KMS-11 (cell line): Measurements from ENCODE around the gene ITGA1.

Experiments used
- H2AFZ ChIP-seq: fragments of 200-600 bp; sonication (generic); 2 replicates; pipeline ENCODE4 v1.6.1; 2016; ENCODE audit warnings: antibody characterized with exemption, mixed run types, low read depth
- H3K27ac ChIP-seq: fragments of 200-600 bp; sonication (generic); 2 replicates; pipeline ENCODE4 v1.6.1; 2016; ENCODE audit warnings: mild to moderate bottlenecking, mixed run types
- H3K27me3 ChIP-seq: fragments of 200-600 bp; sonication (generic); 2 replicates; pipeline ENCODE4 v1.6.1; 2017; ENCODE audit warnings: mild to moderate bottlenecking, low read depth, mixed run types, moderate library complexity; ENCODE audit not compliant: insufficient read depth
- H3K36me3 ChIP-seq: fragments of 200-600 bp; sonication (generic); 2 replicates; pipeline ENCODE4 v1.6.1; 2017; ENCODE audit warnings: mild to moderate bottlenecking, mixed run types; ENCODE audit not compliant: insufficient read depth
- H3K4me1 ChIP-seq: fragments of 200-600 bp; sonication (generic); 2 replicates; pipeline ENCODE4 v1.6.1; 2016; ENCODE audit warnings: mild to moderate bottlenecking, low read depth, mixed run types; ENCODE audit not compliant: poor library complexity, severe bottlenecking
- H3K4me2 ChIP-seq: fragments of 200-600 bp; sonication (generic); 2 replicates; pipeline ENCODE4 v1.7.0; 2016; ENCODE audit warnings: mild to moderate bottlenecking, mixed run types
- H3K4me3 ChIP-seq: fragments of 200-600 bp; sonication (generic); IDR thresholded peaks from 2 replicates; pipeline ENCODE4 v1.6.1; 2017; ENCODE audit warnings: low read depth, low read length, mixed read lengths; ENCODE audit not compliant: insufficient read depth
- H3K79me2 ChIP-seq: fragments of 200-600 bp; sonication (generic); 2 replicates; pipeline ENCODE4 v1.6.1; 2016; ENCODE audit warnings: low read depth, mixed run types; ENCODE audit not compliant: insufficient read depth
- H3K9ac ChIP-seq: fragments of 200-600 bp; sonication (generic); 2 replicates; pipeline ENCODE4 v1.6.1; 2016; ENCODE audit warnings: mild to moderate bottlenecking, mixed run types
- H4K20me1 ChIP-seq: fragments of 200-600 bp; sonication (generic); 2 replicates; pipeline ENCODE4 v1.6.1; 2016; ENCODE audit warnings: mild to moderate bottlenecking, mixed run types; ENCODE audit not compliant: insufficient read depth
- TF ChIP-seq, protein P1 (sequence below): fragments of 200-600 bp; sonication (generic); conservative IDR thresholded peaks from 2 replicates; pipeline ENCODE4 v1.6.1; 2017; ENCODE audit warnings: low read depth, mild to moderate bottlenecking, antibody characterized with exemption, low read length, moderate library complexity, mixed read lengths

The ITGA1 gene

DNA sequence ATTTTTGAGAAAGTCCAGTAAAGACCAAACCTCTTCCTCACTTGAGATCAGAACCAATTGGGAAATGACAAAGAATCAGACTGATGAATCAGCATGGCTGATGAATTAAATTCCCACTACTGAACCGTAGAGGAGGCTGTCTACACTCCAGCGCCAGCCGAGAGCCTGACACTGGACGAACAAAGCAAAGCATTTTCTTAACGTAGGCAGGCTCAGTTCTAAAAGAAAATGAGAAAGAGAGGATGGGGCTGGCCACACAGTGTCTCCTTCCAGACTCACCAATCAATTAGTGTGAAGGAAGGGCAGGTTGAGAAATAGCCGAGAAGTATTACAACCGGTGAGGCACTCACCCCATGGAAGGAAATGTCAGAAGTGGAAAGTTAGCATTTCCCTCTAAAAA is 49.4 kb downstream of the ITGA1 start:
- Histone ChIP-seq H3K27ac (no peak overlapping the region), H3K4me2 (no peak overlapping the region), H3K79me2 (no peaks in the 10 kb centered on the region), H3K4me1 (no peaks in the 10 kb centered on the region), H2AFZ (no peak overlapping the region), H3K36me3 (no peaks in the 10 kb centered on the region), H3K27me3 (no peaks in the 10 kb centered on the region), H3K9ac (no peak overlapping the region), H3K4me3 (no peak overlapping the region), H4K20me1 (no peaks in the 10 kb centered on the region)
- TF ChIP-seq, protein P1, sequence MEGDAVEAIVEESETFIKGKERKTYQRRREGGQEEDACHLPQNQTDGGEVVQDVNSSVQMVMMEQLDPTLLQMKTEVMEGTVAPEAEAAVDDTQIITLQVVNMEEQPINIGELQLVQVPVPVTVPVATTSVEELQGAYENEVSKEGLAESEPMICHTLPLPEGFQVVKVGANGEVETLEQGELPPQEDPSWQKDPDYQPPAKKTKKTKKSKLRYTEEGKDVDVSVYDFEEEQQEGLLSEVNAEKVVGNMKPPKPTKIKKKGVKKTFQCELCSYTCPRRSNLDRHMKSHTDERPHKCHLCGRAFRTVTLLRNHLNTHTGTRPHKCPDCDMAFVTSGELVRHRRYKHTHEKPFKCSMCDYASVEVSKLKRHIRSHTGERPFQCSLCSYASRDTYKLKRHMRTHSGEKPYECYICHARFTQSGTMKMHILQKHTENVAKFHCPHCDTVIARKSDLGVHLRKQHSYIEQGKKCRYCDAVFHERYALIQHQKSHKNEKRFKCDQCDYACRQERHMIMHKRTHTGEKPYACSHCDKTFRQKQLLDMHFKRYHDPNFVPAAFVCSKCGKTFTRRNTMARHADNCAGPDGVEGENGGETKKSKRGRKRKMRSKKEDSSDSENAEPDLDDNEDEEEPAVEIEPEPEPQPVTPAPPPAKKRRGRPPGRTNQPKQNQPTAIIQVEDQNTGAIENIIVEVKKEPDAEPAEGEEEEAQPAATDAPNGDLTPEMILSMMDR = no peak

DNA sequence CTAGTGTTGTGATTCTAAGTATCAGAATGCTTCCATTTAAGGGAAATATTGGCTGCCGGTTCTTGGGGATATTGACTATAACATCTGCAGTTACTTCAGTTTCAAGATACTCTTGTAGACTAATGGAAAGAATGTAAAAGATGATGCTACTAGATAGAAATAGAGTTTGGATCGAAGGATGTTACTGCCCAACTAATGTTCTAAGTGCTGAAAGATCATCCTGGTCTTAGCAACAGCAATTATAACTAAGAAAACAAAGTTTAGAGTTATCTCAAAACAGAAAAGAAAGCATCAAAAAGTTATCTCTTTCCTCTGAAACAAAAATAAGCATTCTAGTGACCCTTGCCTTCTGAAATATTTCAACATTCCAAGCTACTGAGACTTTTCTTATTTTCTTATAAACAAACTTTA is 49.9 kb downstream of the ITGA1 start:
- Histone ChIP-seq H3K27ac (no peak overlapping the region), H2AFZ (no peak overlapping the region), H3K4me2 (no peak overlapping the region), H3K4me1 (no peaks in the 10 kb centered on the region), H3K4me3 (no peak overlapping the region), H3K9ac (no peak overlapping the region), H4K20me1 (no peaks in the 10 kb centered on the region), H3K36me3 (no peaks in the 10 kb centered on the region), H3K27me3 (no peaks in the 10 kb centered on the region), H3K79me2 (no peaks in the 10 kb centered on the region)
- TF ChIP-seq, protein P1 = no peak

DNA sequence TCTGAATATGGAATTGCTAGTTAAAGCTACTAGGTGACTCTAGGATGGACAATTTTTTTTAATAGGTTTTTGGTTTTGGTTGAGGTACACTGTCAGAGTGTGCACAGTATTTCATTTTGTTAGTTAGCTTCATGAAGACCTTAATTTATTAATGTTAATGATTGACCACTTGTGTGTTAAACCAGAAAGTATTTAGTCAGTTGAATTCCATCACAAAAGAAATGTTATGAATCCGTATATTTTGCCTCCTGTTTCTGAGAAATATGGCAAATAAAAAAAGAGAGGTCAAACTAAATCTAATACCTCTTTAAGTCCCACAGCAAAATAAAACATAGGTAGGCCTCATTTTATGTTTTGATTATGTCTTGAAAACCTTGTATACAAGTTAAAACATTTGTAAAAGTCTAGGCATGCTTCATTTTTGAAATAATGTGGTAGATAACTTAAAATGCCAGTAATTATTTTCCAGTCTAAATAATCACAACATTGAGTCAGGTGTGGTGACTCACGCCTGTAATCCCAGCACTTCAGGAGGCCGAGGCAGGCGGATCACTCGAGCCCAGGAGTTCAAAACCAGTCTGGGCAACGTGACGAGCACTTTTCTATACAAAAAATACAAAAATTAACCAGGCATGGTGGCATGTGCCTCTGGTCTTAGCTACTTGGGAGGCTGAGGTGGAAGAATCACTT is 50.8 kb downstream of the ITGA1 start:
- Histone ChIP-seq H3K27me3 (no peaks in the 10 kb centered on the region), H4K20me1 (no peaks in the 10 kb centered on the region), H3K4me3 (no peak overlapping the region), H3K4me1 (no peaks in the 10 kb centered on the region), H3K9ac (no peak overlapping the region), H3K27ac (no peak overlapping the region), H3K36me3 (no peaks in the 10 kb centered on the region), H3K4me2 (no peak overlapping the region), H3K79me2 (no peaks in the 10 kb centered on the region), H2AFZ (no peak overlapping the region)
- TF ChIP-seq, protein P1 = no peak

DNA sequence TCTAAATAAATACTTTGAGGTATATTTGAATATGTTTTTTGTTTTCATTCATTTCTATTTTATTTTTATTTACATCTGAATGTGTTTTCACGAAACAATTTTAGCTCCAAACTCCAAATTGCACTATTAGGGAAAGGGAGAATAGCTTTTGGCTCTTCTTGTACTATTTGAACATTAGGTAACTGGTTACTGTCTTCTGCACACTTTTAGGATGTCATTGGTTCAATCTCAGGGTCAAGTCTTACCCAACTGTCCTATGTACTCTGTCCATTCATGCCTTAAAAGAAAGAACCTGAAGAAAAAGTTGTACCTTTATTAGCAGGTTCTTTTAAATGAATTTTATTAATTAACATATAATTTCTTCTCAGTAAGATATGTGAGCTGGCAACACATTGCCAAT is 51.6 kb downstream of the ITGA1 start:
- no peak overlapping the region for H3K4me2 ChIP-seq
- no peak overlapping the region for H2AFZ ChIP-seq
- H3K27ac ChIP-seq = no peak overlapping the region
- no peak overlapping the region for H3K4me3 ChIP-seq
- H3K79me2 ChIP-seq = no peaks in the 10 kb centered on the region
- H3K9ac ChIP-seq = no peak overlapping the region
- H4K20me1 ChIP-seq = no peaks in the 10 kb centered on the region
- no peaks in the 10 kb centered on the region for H3K27me3 ChIP-seq
- no peaks in the 10 kb centered on the region for H3K4me1 ChIP-seq
- H3K36me3 ChIP-seq = no peaks in the 10 kb centered on the region
- TF ChIP-seq, protein P1 = no peak
